ENCODE results near the gene LCNL1.

DNA sequence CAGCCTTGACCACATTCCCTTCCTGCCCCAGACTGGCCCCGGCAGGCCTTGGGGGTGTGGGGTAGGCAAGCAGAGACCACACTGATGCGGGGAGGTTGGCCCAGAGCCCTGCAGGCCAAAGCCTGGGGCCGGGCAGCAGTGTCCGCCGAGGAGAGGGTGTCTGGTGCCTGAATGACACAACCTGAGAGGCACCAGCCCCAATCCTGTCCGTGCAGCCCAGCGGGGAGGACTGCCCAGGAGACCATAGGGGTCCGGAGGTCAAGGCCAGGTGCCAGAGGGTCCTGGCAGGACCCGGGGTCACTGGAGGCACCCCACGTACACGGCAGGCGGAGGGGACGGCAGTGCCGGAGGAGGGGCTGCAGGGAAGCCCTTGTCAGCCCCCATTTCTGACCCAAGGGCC lies 11.0 kb upstream of the LCNL1 start:
- no peak for TF ChIP-seq POLR2A (IDR thresholded peaks at IDR 0.05; ENCODE audit: low read length)
- no peak for TF ChIP-seq GATA1 (IDR thresholded peaks at IDR 0.05; ENCODE audit: low read depth, low read length)
